Activated CD4-positive, CD25-positive, alpha-beta regulatory T cell treated with anti-CD3 and anti-CD28 coated beads, Interleukin-2, amount 50 U/mL, for 24 hours (primary cell): ENCODE data around the gene GMDS.
"Not testable (repeated sequence)": the region's sequence is repeated elsewhere in the genome, so short reads cannot be mapped to it uniquely, and the experiment has no call there.

Source experiments
- ATAC-seq, 2 donors: fragments of 150-1000 bp; cut with Tn5 transposase; one replicate each; pipeline ENCODE4 v1.10.0; 2021; ENCODE audit warnings: mild to moderate bottlenecking in 1 of 2, moderate library complexity in 1 of 2

The GMDS gene

DNA sequence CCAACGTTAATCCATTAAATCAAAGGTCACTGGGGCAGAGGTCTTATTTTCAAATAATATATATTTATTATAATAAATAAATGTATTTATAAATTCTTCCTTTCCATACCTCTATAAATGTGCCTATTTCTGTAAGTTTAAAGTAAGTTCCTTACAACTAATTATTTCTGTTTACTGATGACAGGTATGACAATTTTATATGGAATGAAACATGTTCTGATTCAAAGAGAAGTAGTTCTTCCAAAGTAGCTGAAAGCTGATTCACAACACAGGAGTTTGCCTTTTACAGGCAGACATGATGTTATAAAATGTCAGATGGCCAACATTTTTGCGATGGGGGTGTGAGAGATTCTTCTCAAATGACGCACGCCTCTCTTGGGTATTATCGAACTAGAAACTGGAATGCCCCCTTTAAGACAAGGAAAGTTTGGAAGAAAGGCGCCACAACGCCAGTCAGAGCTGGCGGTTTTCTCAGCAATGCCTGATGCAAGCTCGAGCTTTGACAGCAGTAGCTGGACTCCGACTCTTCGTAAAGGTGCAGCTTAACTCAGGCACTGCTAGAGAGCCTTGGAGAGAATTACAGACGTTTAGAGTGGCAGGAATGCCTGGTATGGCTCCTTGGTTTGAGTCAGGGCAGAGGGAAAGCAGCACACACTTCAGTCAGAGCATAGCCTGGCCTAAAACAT lies 543.6 kb downstream of the GMDS start:
- ATAC-seq = no peak

- ATAC-seq = no peak
Measured at GRCh38 chr6:1700278-1700967, 545.0 kb downstream of the GMDS start.

DNA sequence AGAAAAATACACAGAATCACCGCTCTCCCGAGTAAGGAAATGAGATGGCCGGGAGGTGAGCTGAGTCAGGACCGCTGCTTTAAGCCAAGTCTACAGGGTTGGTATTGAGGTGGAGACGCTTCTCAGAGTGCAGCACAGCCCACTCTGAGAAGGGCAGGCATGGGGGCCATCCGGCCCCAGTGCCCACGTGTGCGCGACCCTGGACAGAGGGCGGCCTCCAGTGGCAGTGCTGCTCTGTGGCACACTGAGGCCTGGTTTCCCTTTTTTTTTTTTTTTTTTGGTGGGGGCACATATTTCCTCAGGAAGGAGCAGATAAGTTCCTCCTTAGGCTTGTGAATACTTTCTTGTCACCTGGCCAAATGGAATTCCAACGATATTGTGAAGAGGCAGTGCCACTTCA lies 546.9 kb downstream of the GMDS start:
- ATAC-seq = no peak

GRCh38 chr6:1697688-1698351 lies 547.6 kb downstream of the GMDS start:
- ATAC-seq = no peak

DNA sequence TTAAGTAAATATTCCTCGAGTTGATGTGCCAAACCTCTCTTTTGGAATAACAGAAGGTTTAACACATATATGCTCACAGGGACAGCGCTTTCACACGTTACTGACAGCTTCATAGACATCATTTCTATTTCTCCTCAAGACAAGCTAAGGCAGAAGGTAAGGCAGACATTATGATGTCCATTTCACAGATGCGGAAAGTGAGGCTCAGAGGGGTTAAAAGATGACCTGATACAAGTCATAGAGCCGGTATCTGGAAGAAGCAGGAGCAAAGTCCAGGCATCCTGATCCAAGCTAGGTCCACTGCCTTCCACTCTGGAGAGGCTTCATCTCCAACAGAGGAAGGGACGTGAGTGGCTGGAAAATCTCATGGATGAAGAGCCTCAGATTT lies 548.9 kb downstream of the GMDS start:
- no peak for ATAC-seq

- ATAC-seq = no peak
Measured at GRCh38 chr6:1695546-1696462, 549.6 kb downstream of the GMDS start.

DNA sequence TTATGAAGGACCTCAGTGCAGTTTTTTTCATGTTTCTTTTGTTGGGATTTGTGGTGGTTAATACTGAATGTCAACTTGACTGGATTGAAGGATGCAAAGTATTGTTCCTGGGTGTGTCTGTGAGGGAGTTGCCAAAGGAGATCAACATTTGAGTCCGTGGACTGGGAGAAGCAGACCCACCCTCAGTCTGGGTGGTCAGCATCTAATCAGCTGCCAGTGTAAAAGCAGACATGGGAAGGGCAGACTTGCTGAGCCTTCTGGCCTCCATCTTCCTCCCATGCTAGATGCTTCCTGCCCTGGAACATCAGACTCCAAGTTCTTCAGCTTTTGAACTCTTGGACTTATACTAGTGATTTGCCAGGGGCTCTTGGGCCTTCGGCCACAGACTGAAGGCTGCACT lies 553.6 kb downstream of the GMDS start:
- ATAC-seq = not testable (repeated sequence)

DNA sequence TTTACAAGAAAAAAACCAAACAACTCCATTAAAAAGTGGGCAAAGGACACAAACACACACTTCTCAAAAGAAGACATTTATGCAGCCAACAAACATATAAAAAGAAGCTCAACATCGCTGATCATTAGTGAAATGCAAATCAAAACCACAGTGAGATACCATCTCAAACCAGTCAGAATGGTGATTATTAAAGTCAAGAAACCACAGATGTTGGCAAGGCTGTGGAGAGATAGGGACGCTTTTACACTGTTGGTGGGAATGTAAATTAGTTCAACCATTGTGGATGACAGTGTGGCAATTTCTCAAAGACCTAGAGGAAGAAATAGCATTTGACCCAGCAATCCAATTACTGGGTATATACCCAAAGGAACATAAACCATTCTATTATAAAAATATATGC lies 554.7 kb downstream of the GMDS start:
- ATAC-seq = not testable (repeated sequence)

GRCh38 chr6:1689141-1689540 lies 556.3 kb downstream of the GMDS start:
- no peak for ATAC-seq

- ATAC-seq = no peak
Measured at GRCh38 chr6:1688396-1688795, 557.0 kb downstream of the GMDS start.

DNA sequence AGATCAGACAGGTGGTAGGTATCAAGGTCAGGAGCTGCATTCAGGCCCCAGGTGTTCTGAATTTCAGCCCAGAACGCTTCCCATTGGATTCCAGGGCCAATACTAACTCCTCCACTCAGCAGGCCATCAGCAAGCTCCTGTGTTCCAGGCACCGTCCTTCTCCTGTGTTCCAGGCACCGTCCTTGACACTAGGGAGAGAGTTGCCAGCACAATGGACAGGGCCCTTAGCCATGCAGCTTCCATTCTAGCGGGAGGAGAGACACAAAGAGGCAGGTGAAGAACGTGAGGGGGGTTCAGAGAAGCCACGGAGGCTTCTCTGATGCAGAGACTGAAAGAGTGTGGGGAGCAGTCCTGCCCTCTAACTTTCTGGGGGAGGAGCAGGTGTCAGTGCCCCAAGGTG lies 558.0 kb downstream of the GMDS start:
- ATAC-seq = no peak

DNA sequence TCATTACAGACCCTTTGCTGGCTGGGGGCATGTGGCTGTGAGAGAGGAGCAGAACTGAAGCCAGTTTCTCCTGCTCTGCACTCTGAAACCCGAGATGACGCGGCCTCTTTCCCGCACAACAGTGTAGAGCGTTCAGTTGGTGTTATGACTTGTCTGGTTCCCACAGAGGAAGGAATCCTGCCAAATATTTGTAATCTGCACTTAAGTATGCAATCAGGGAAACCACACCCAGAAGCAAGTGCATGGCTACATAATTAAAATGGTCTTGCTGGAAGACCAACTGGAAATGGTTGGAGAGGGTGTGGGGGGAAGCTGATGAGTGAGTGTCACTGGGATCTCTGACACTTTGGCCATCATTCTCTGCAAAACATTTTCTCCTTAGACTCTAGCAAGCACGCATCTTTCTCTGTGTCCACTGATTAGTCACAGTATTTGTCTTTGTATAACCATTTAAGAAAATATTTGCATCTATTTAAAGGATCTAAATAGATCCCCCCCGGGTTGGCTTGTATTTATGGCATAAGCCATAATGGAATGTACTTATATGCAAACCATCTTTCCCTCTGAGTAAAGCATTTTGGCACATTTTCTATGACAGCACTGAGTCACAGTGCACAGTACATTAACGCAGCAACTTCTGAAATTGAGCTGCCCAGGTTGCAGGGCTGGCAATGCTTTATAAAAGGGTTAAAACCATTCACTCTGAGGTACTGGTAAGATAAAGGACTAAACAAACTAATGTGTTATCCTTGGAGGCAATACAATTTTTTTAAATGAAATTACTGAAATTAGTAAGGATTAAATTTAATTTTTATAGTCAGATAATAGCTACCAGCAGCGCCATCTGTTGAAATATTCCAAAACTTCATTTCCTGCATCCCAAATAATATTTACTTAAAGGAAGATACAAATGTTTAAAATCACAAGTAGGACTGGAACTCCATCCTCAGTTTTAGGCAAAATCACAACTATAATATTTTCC lies 559.0 kb downstream of the GMDS start:
- ATAC-seq = no peak

DNA sequence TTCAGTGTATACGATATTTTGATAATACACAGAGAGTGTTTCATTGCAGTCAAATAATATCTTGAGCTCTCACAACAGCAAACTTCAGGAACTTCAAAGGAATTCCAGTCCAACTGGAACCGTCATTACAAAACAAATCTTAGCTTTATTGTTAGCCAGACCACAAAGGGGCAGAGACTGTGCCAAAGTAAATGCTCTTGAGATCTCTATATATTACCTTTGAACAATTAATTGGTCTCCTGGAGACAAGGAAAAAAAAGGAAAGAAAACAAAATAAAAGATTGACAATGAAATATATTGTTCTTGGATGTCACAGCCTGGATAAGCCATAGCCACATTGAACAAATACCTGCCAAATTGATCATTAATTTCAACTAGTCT lies 565.7 kb downstream of the GMDS start:
- no peak for ATAC-seq

DNA sequence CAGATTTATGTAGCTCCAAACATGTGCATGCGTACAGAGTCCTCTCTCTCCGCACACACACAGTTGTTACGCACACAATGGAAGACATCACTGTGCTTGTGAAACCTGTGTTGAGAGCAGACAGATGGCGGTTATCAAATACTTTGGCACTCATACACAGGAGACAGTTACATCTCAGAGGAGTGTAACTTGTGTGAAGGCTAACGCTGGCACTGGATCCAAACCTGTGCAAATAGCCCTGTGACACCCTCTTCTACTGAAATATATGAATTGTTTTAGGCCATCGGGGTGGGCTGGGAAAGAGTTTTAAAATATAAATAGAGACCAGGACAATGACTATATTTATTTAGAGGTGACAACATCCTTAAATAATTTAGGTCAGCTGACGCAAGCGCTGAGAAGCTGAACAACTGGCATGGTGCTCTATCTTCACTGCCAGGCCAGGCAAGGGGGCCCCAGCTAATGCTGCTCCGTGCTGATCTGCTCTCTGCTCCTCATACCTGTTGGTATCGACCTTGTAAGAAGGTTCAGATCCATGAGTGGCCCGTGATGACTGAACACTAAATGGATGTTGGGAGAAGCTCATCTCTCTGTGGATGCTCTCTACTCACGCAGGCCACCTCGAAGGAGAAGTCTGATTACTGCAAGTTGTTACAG lies 566.2 kb downstream of the GMDS start:
- no peak for ATAC-seq

GRCh38 chr6:1678201-1678600 lies 567.2 kb downstream of the GMDS start:
- no peak for ATAC-seq

DNA sequence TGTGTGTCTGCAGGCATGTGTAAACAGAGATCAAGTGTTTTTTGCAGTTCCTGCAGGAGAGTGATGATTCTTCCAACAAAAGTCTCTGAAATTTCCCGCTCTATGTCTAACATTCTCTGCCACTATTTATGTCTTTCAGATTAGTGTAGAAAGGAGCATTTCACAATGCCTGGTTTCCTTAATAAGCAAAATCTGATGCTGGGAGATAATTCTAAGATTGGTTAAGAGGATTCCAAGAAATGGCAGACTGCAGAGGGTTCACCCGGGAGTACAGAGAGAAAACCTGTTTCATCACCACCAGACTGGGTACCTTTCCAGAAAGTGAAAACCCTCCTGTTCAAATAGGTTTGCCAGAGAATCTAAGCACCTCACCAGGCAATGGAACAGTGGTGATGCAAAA lies 573.0 kb downstream of the GMDS start:
- ATAC-seq = no peak

GRCh38 chr6:1670711-1671462 lies 574.5 kb downstream of the GMDS start:
- no peak for ATAC-seq

GRCh38 chr6:1669996-1670395 lies 575.4 kb downstream of the GMDS start:
- ATAC-seq = no peak

DNA sequence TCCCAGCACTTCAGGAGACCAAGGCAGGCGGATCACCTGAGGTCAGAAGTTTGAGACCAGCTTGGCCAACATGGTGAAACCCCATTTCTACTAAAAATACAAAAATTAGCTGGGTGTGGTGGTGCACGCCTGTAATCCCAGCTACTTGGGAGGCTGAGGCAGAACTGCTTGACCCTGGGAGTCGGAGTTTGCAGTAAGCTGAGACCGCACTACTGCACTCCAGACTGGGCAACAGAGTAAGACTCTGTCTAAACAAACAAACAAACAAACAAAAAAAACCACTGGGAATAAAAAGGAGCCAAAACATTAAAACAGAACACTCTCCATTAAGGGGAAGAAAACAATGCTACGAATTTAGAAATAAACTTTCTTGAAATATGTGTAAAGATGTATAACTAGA lies 576.9 kb downstream of the GMDS start:
- not testable (repeated sequence) for ATAC-seq

- no peak for ATAC-seq
Measured at GRCh38 chr6:1667805-1668175, 577.6 kb downstream of the GMDS start.
